ENCODE data around the gene REG4. TPM values are rescaled to one million over a fixed set of nuclear protein-coding genes. Genes with fewer than 3 reads are reported as not detected.

REG4 gene
- total RNA-seq, 1 experiment from 2014 or later: not detected

DNA sequence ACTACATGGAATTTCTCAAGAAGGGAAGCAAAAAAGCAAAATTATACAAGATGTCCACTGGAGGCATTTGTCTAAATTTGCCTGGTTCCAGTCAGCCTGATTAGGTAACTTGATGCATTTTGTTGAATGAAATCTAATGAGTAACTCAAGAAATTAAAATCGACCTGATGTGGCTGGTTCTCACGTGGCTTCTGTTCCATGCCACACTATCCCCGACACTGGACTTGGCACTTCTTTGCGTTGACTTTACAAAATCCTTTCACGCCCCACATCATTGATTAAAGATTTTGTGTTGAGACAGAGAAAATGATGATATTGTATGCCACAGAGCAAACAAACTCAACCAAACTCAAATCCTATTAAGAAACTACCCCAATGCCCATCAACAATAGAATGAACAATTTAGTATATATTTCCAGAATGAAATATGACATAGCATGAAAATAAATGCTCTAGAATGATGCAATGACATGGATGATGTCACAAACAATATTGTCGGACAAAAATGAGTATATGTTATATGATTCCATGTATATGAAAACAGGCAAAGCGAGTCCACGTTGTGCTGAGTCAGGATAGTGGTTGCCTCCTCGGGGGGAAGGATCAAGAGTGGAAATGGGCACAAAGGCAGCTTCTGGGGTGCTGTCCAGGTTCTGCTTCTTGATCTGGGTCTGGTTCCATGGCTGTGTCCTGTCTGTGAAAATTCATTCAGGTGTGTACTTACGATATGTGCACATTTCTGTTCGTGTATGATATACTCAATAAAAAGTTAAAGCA, 29.6 kb downstream of the REG4 start:
- no peaks in the 10 kb centered on the region for H3K9me3 Mint-ChIP-seq (ENCODE audit: unreplicated experiment)
- ChIA-PET CTCF (interaction anchor here (0.7 kb wide), 1 partner anchor 34 kb away, joined by 3 read pairs; no protein-coding TSS in a partner anchor), POLR2A (no interaction called here)
- H3K27me3 Mint-ChIP-seq (ENCODE audit: insufficient read depth, unreplicated experiment): peaks cover 17% of the 10 kb centered on the region
- H3K4me1 Mint-ChIP-seq (ENCODE audit: insufficient read depth, unreplicated experiment): peaks cover 25% of the 10 kb centered on the region
- TF ChIP-seq, protein P1, sequence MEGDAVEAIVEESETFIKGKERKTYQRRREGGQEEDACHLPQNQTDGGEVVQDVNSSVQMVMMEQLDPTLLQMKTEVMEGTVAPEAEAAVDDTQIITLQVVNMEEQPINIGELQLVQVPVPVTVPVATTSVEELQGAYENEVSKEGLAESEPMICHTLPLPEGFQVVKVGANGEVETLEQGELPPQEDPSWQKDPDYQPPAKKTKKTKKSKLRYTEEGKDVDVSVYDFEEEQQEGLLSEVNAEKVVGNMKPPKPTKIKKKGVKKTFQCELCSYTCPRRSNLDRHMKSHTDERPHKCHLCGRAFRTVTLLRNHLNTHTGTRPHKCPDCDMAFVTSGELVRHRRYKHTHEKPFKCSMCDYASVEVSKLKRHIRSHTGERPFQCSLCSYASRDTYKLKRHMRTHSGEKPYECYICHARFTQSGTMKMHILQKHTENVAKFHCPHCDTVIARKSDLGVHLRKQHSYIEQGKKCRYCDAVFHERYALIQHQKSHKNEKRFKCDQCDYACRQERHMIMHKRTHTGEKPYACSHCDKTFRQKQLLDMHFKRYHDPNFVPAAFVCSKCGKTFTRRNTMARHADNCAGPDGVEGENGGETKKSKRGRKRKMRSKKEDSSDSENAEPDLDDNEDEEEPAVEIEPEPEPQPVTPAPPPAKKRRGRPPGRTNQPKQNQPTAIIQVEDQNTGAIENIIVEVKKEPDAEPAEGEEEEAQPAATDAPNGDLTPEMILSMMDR (IDR thresholded peaks at IDR 0.05; ENCODE audit: unreplicated experiment): no peak
- H3K4me3 Mint-ChIP-seq (ENCODE audit: unreplicated experiment): no peak overlapping the region
- no peak for DNase-seq (ENCODE audit: unreplicated experiment)
- BruUV-seq (replicated peaks): no TSS peak
- no peak overlapping the region for H3K27ac Mint-ChIP-seq (ENCODE audit: low read depth, unreplicated experiment)
- no peaks in the 10 kb centered on the region for H3K36me3 Mint-ChIP-seq (ENCODE audit: insufficient read depth, unreplicated experiment)
- intact Hi-C loops (cut with micrococcal nuclease): no loop called here

DNA sequence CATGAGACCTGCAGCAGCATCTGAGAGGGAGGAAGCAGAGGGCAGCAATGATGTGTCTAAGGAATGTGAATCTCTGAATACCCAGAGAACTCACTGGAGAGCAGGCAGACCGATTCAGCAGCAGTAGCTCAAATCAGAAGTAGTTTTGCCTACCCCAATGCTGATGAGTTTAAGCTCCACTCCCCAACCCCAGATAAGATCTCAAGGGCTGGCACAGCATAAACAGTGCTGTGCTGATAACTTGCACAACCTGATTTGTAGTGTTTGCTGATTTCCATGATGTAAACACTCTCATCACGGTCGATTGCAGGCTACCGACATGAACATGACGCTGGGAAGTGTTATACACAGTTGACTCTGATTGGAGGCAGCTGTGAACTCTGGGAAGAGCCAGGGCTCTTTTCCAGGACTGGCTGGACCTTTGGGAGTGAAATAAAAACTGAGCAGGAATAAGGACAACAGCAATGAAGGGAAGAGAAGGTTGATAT, 31.3 kb downstream of the REG4 start:
- intact Hi-C loops (cut with micrococcal nuclease): no loop called here
- no peak for DNase-seq (ENCODE audit: unreplicated experiment)
- CTCF ChIA-PET: interaction anchor here (1.2 kb wide), 1 partner anchor 36 kb away, joined by 5 read pairs; no protein-coding TSS in a partner anchor

DNA sequence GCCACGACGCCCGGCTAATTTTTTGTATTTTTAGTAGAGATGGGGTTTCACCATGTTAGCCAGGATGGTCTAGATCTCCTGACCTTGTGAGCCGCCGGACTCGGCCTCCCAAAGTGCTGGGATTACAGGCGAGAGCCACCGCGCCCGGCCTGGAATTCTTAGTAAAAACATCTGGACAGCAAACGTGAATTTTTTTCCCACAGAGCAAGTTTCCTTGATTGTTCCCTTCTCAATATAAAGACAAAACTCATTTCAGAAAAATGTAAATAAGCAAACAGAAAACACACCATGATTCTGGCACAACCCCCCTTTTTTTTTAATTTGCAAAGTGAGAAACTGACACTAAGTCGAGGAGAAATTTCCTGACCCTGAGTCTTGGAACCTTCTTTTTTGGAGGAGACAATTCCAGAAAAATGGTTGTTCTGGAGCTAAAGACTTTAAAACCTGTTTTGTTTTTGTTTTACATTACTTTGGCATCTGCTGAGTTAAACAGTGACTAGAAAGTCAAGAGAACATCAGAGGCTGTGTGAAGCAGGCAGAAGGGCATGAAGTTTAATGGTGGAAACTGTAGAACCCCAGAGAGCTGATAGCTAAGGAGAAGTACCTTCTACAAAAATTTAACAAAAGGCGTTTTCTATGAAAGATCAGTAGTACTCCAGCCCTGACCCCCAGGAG, 32.2 kb downstream of the REG4 start:
- intact Hi-C loops (cut with micrococcal nuclease): no loop called here
- TF ChIP-seq, protein P1 (IDR thresholded peaks at IDR 0.05; ENCODE audit: unreplicated experiment): no peak
- H3K36me3 Mint-ChIP-seq (ENCODE audit: insufficient read depth, unreplicated experiment): no peaks in the 10 kb centered on the region
- no TSS peak for BruUV-seq (replicated peaks)
- peaks cover 13% of the 10 kb centered on the region for H3K4me1 Mint-ChIP-seq (ENCODE audit: insufficient read depth, unreplicated experiment)
- no peak for DNase-seq (ENCODE audit: unreplicated experiment)
- peaks cover 17% of the 10 kb centered on the region for H3K27me3 Mint-ChIP-seq (ENCODE audit: insufficient read depth, unreplicated experiment)
- ChIA-PET CTCF (interaction anchor here (1.2 kb wide), 1 partner anchor 35 kb away, joined by 5 read pairs; no protein-coding TSS in a partner anchor), POLR2A (interaction anchor here (0.7 kb wide), 1 partner anchor 37 kb away, joined by 3 read pairs; no protein-coding TSS in a partner anchor)
- no peaks in the 10 kb centered on the region for H3K9me3 Mint-ChIP-seq (ENCODE audit: unreplicated experiment)
- H3K4me3 Mint-ChIP-seq (ENCODE audit: unreplicated experiment): no peak overlapping the region
- no peak overlapping the region for H3K27ac Mint-ChIP-seq (ENCODE audit: low read depth, unreplicated experiment)

More for the DNA sequence above, 31.3 kb downstream of the REG4 start:
- H3K36me3 Mint-ChIP-seq (ENCODE audit: insufficient read depth, unreplicated experiment): no peaks in the 10 kb centered on the region
- H3K27ac Mint-ChIP-seq (ENCODE audit: low read depth, unreplicated experiment): no peak overlapping the region
- TF ChIP-seq, protein P1 (IDR thresholded peaks at IDR 0.05; ENCODE audit: unreplicated experiment): no peak
- H3K4me3 Mint-ChIP-seq (ENCODE audit: unreplicated experiment): no peak overlapping the region
- no TSS peak for BruUV-seq (replicated peaks)
- peaks cover 17% of the 10 kb centered on the region for H3K27me3 Mint-ChIP-seq (ENCODE audit: insufficient read depth, unreplicated experiment)
- POLR2A ChIA-PET: no interaction called here
- peaks cover 19% of the 10 kb centered on the region for H3K4me1 Mint-ChIP-seq (ENCODE audit: insufficient read depth, unreplicated experiment)
- H3K9me3 Mint-ChIP-seq (ENCODE audit: unreplicated experiment): no peaks in the 10 kb centered on the region

DNA sequence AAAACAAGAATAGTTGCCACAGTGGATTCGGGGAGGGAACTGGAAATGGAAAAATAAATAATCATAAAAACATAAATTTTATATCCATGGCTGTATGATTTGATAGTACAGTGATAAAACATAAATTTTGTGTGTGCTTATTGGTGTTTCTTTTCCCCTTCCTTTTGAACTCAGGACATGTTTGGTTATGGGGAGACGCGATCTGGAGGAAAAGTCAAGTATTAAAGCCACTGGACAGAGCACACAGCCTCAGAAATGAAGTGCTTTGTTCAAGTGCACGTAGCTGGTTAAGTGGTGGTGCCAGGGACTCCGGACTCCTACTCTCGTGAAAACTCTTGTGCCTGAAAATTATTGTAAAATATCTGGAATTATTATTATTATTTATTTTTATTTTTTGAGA, 32.9 kb downstream of the REG4 start:
- intact Hi-C loops (cut with micrococcal nuclease): no loop called here
- TF ChIP-seq, protein P1 (IDR thresholded peaks at IDR 0.05; ENCODE audit: unreplicated experiment): no peak
- no peak for DNase-seq (ENCODE audit: unreplicated experiment)
- Mint-ChIP-seq H3K4me1 (ENCODE audit: insufficient read depth, unreplicated experiment) (peaks cover 6% of the 10 kb centered on the region), H3K4me3 (ENCODE audit: unreplicated experiment) (no peak overlapping the region), H3K9me3 (ENCODE audit: unreplicated experiment) (no peaks in the 10 kb centered on the region), H3K27ac (ENCODE audit: low read depth, unreplicated experiment) (no peak overlapping the region), H3K27me3 (ENCODE audit: insufficient read depth, unreplicated experiment) (peaks cover 17% of the 10 kb centered on the region), H3K36me3 (ENCODE audit: insufficient read depth, unreplicated experiment) (no peaks in the 10 kb centered on the region)
- ChIA-PET CTCF (interaction anchor here (0.9 kb wide), 1 partner anchor 31 kb away, joined by 3 read pairs; no protein-coding TSS in a partner anchor), POLR2A (no interaction called here)
- no TSS peak for BruUV-seq (replicated peaks)
